ENCODE measurements around the gene CUX1. TPM values are rescaled to one million over a fixed set of nuclear protein-coding genes. Genes with fewer than 3 reads are reported as not detected.

The CUX1 gene
- total RNA-seq, 1 experiment from 2014 or later = 116 TPM

- peaks cover 51% of the 10 kb centered on the region for H3K36me3 Mint-ChIP-seq (ENCODE audit: insufficient read depth, unreplicated experiment)
- BruUV-seq (replicated peaks) = no TSS peak
- CTCF ChIA-PET = interaction anchor here (0.6 to 0.9 kb wide), 2 partner anchors 11 to 172 kb away, joined by 3 to 5 read pairs; no protein-coding TSS in a partner anchor
- H3K27ac Mint-ChIP-seq (ENCODE audit: unreplicated experiment) = peak overlapping the region; percentile 24
- peaks cover 16% of the 10 kb centered on the region; the same call in 1 of the 2 replicates for H3K4me1 ChIP-seq
- TF ChIP-seq CTCF (IDR thresholded peaks at IDR 0.05; ENCODE audit: insufficient read depth in 1 of 2, low read depth in 1 of 2, low read length in 1 of 2, severe bottlenecking in 1 of 2, unreplicated experiment in 1 of 2) = no peak
- no peak for DNase-seq
- H3K27me3 Mint-ChIP-seq (ENCODE audit: insufficient read depth, unreplicated experiment) = no peaks in the 10 kb centered on the region
- H3K4me1 Mint-ChIP-seq (ENCODE audit: low read depth, unreplicated experiment) = peaks cover 23% of the 10 kb centered on the region
- H3K27me3 ChIP-seq (replicated peaks; ENCODE audit: control insufficient read depth, insufficient read depth, low read length) = no peaks in the 10 kb centered on the region
- H3K4me3 Mint-ChIP-seq (ENCODE audit: unreplicated experiment) = no peak overlapping the region
- no peaks in the 10 kb centered on the region for H3K9me3 ChIP-seq
- intact Hi-C loops (cut with micrococcal nuclease; ENCODE audit: unreplicated experiment) = no loop called here
- no peak overlapping the region for H3K4me3 ChIP-seq (ENCODE audit: low read depth, low read length)
- POLR2A ChIA-PET = no interaction called here
- no peaks in the 10 kb centered on the region for H3K36me3 ChIP-seq (ENCODE audit: control insufficient read depth, insufficient read depth, low read length)
- no peaks in the 10 kb centered on the region for H3K9me3 Mint-ChIP-seq (ENCODE audit: unreplicated experiment)
Measured at GRCh38 chr7:101859411-101860106, 42.1 kb downstream of the CUX1 start.

- Histone ChIP-seq H3K9me3 (no peaks in the 10 kb centered on the region), H3K36me3 (ENCODE audit: control insufficient read depth, insufficient read depth, low read length) (no peaks in the 10 kb centered on the region), H3K4me3 (ENCODE audit: low read depth, low read length) (no peak overlapping the region), H3K27me3 (replicated peaks; ENCODE audit: control insufficient read depth, insufficient read depth, low read length) (no peaks in the 10 kb centered on the region), H3K4me1 (peaks cover 16% of the 10 kb centered on the region; the same call in 1 of the 2 replicates)
- Mint-ChIP-seq H3K4me1 (ENCODE audit: low read depth, unreplicated experiment) (peaks cover 17% of the 10 kb centered on the region), H3K27ac (ENCODE audit: unreplicated experiment) (peak overlapping the region; percentile 24), H3K4me3 (ENCODE audit: unreplicated experiment) (no peak overlapping the region), H3K27me3 (ENCODE audit: insufficient read depth, unreplicated experiment) (no peaks in the 10 kb centered on the region), H3K9me3 (ENCODE audit: unreplicated experiment) (no peaks in the 10 kb centered on the region), H3K36me3 (ENCODE audit: insufficient read depth, unreplicated experiment) (peaks cover 50% of the 10 kb centered on the region)
- CTCF ChIA-PET = no interaction called here
- no TSS peak for BruUV-seq (replicated peaks)
- POLR2A ChIA-PET = no interaction called here
- TF ChIP-seq CTCF (IDR thresholded peaks at IDR 0.05; ENCODE audit: insufficient read depth in 1 of 2, low read depth in 1 of 2, low read length in 1 of 2, severe bottlenecking in 1 of 2, unreplicated experiment in 1 of 2) = no peak
- no peak for DNase-seq
- intact Hi-C loops (cut with micrococcal nuclease; ENCODE audit: unreplicated experiment) = no loop called here
Measured at GRCh38 chr7:101860316-101861217, 43.1 kb downstream of the CUX1 start.

GRCh38 chr7:101861218-101861775 lies 43.9 kb downstream of the CUX1 start:
- no peaks in the 10 kb centered on the region for H3K27me3 Mint-ChIP-seq (ENCODE audit: insufficient read depth, unreplicated experiment)
- no peak overlapping the region for H3K27ac Mint-ChIP-seq (ENCODE audit: unreplicated experiment)
- H3K9me3 Mint-ChIP-seq (ENCODE audit: unreplicated experiment) = no peaks in the 10 kb centered on the region
- ChIA-PET CTCF (no interaction called here), POLR2A (no interaction called here)
- Histone ChIP-seq H3K4me1 (peaks cover 16% of the 10 kb centered on the region; the same call in 1 of the 2 replicates), H3K4me3 (ENCODE audit: low read depth, low read length) (no peak overlapping the region), H3K36me3 (ENCODE audit: control insufficient read depth, insufficient read depth, low read length) (no peaks in the 10 kb centered on the region), H3K9me3 (no peaks in the 10 kb centered on the region), H3K27me3 (replicated peaks; ENCODE audit: control insufficient read depth, insufficient read depth, low read length) (no peaks in the 10 kb centered on the region)
- DNase-seq = no peak
- peaks cover 56% of the 10 kb centered on the region for H3K36me3 Mint-ChIP-seq (ENCODE audit: insufficient read depth, unreplicated experiment)
- no TSS peak for BruUV-seq (replicated peaks)
- H3K4me1 Mint-ChIP-seq (ENCODE audit: low read depth, unreplicated experiment) = peaks cover 17% of the 10 kb centered on the region
- intact Hi-C loops (cut with micrococcal nuclease; ENCODE audit: unreplicated experiment) = no loop called here
- no peak for TF ChIP-seq CTCF (IDR thresholded peaks at IDR 0.05; ENCODE audit: insufficient read depth in 1 of 2, low read depth in 1 of 2, low read length in 1 of 2, severe bottlenecking in 1 of 2, unreplicated experiment in 1 of 2)
- no peak overlapping the region for H3K4me3 Mint-ChIP-seq (ENCODE audit: unreplicated experiment)

All from Caco-2 (cell line).